Caco-2 (cell line): ENCODE results near the gene DDX24. TPM values are rescaled to one million over a fixed set of nuclear protein-coding genes. Genes with fewer than 3 reads are reported as not detected.

Source experiments
- BruUV-seq: library from RNA; stranded (reverse); fragments of 400-500 nt; replicated peaks from 2 replicates; lab custom pipeline; 2021; lab: Mats Ljungman, UMichigan
- CTCF ChIA-PET: fragments of 300-600 bp; sonication (Branson Sonifier 250); formaldehyde crosslinking; loops from one replicate; lab custom pipeline; 2022; ENCODE audit warnings: antibody characterized with exemption; lab: Charles Lee
- POLR2A ChIA-PET: fragments of 300-600 bp; sonication (Branson Sonifier 250); formaldehyde crosslinking; loops from one replicate; lab custom pipeline; 2022; ENCODE audit warnings: antibody characterized with exemption; lab: Charles Lee
- DNase-seq, 2 experiments: peaks; one replicate each; pipeline versions ENCODE4 v3.0.0 to v3.0.0-alpha.2; 2020 to 2022
- H3K27me3 ChIP-seq: replicated peaks from 2 replicates; pipeline ENCODE4 v1.6.0; 2011; ENCODE audit warnings: low read length; ENCODE audit not compliant: control insufficient read depth, insufficient read depth
- H3K36me3 ChIP-seq: 2 replicates; pipeline ENCODE4 v1.5.1; 2011; ENCODE audit warnings: low read length; ENCODE audit not compliant: control insufficient read depth, insufficient read depth
- H3K4me1 ChIP-seq: fragments of 250-450 bp; sonication (Bioruptor Pico); 2 replicates; pipeline ENCODE4 v1.5.1; 2020; ENCODE audit warnings: mild to moderate bottlenecking
- H3K4me3 ChIP-seq: 2 replicates; pipeline ENCODE4 v1.5.1; 2011; ENCODE audit warnings: low read depth, mild to moderate bottlenecking, control low read depth, low read length
- H3K9me3 ChIP-seq: fragments of 250-450 bp; sonication (Bioruptor Pico); 2 replicates; pipeline ENCODE4 v1.5.1; 2020; ENCODE audit warnings: mild to moderate bottlenecking, moderate library complexity
- H3K27ac Mint-ChIP-seq: one replicate; pipeline ENCODE4 v1.8.0; 2022; ENCODE audit warnings: mixed read lengths; ENCODE audit not compliant: unreplicated experiment
- H3K27me3 Mint-ChIP-seq: one replicate; pipeline ENCODE4 v1.8.0; 2022; ENCODE audit warnings: mixed read lengths; ENCODE audit not compliant: insufficient read depth, unreplicated experiment
- H3K36me3 Mint-ChIP-seq: one replicate; pipeline ENCODE4 v1.8.0; 2022; ENCODE audit warnings: mild to moderate bottlenecking, mixed read lengths; ENCODE audit not compliant: insufficient read depth, unreplicated experiment
- H3K4me1 Mint-ChIP-seq: one replicate; pipeline ENCODE4 v1.8.0; 2022; ENCODE audit warnings: low read depth, mixed read lengths; ENCODE audit not compliant: unreplicated experiment
- H3K4me3 Mint-ChIP-seq: one replicate; pipeline ENCODE4 v1.8.0; 2022; ENCODE audit warnings: mild to moderate bottlenecking, moderate library complexity, mixed read lengths; ENCODE audit not compliant: unreplicated experiment
- H3K9me3 Mint-ChIP-seq: one replicate; pipeline ENCODE4 v1.8.0; 2022; ENCODE audit warnings: mixed read lengths; ENCODE audit not compliant: unreplicated experiment
- CTCF ChIP-seq, 2 experiments: fragments of 200-600 bp in 1 of 2; IDR thresholded peaks; 1 replicate in 1 of 2; 2 replicates in 1 of 2; pipeline versions ENCODE4 v1.5.1 to v1.8.0; 2011 to 2022; ENCODE audit warnings: antibody characterized with exemption in 1 of 2, control low read depth in 1 of 2, inconsistent platforms in 1 of 2, low read depth in 1 of 2, low read length in 1 of 2, mild to moderate bottlenecking in 1 of 2, moderate library complexity in 1 of 2; ENCODE audit not compliant: insufficient read depth in 1 of 2, severe bottlenecking in 1 of 2, unreplicated experiment in 1 of 2
- intact Hi-C: fragments of 100-400 bp; cut with micrococcal nuclease; formaldehyde crosslinking; loops from one replicate; pipeline ENCODE4 v1.10.0; 2022; ENCODE audit not compliant: unreplicated experiment
- total RNA-seq: library from RNA; stranded (reverse); gene quantifications from 2 replicates; pipeline ENCODE4 v1.2.3, GENCODE V29; 2022

Gene DDX24
- total RNA-seq, 1 experiment from 2014 or later: 131 TPM

GRCh38 chr14:94103554-94104150 lies 22.6 kb upstream of the DDX24 start:
- Mint-ChIP-seq H3K9me3 (no peaks in the 10 kb centered on the region), H3K27ac (no peak overlapping the region), H3K4me1 (no peaks in the 10 kb centered on the region), H3K36me3 (peaks cover 4% of the 10 kb centered on the region), H3K27me3 (no peaks in the 10 kb centered on the region), H3K4me3 (no peak overlapping the region)
- Histone ChIP-seq H3K27me3 (no peaks in the 10 kb centered on the region), H3K4me3 (no peak overlapping the region), H3K4me1 (no peaks in the 10 kb centered on the region), H3K36me3 (no peaks in the 10 kb centered on the region), H3K9me3 (no peaks in the 10 kb centered on the region)
- BruUV-seq: no TSS peak
- intact Hi-C loops: no loop called here
- TF ChIP-seq CTCF (IDR thresholded peaks at IDR 0.05; ENCODE audit: insufficient read depth in 1 of 2, low read depth in 1 of 2, low read length in 1 of 2, severe bottlenecking in 1 of 2, unreplicated experiment in 1 of 2): no peak
- ChIA-PET POLR2A (no interaction called here), CTCF (no interaction called here)
- no peak for DNase-seq

DNA sequence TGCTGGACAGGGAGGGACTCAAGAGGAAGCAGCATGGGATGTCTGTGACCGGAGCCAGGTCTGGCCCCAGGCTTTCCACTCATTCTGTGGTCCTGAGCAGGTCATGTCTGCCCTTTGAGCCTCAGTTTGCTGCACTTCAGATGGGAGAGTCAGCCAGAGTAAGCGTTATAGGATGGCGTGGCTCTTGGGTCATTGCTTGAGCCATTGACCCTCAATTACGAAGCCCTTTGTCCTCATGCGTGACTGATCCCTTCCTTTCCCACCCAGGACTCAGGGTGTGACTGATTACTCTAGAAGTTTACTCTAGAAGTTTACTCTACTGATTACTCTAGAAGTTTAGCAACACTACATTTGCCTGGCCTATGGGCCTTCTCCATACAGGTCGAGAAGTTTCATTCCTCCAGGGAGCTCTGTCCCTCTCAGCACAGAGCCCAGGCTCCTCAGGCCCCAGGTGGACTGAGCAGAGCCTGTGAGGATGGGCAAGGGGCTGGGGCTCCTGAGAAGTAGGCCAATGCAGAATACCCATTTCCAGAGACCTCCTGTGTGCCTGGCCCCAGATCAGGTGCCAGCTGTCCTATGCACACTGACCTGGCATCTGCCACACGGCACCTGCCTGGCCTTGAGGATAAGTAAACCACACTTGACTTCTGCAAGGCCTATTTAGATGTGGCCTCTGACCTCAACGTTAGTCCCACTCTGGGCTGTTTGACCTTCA lies 21.9 kb upstream of the DDX24 start:
- Mint-ChIP-seq H3K27ac (no peak overlapping the region), H3K9me3 (no peaks in the 10 kb centered on the region), H3K27me3 (no peaks in the 10 kb centered on the region), H3K4me1 (no peaks in the 10 kb centered on the region), H3K36me3 (peaks cover 4% of the 10 kb centered on the region), H3K4me3 (no peak overlapping the region)
- Histone ChIP-seq H3K27me3 (no peaks in the 10 kb centered on the region), H3K36me3 (no peaks in the 10 kb centered on the region), H3K9me3 (no peaks in the 10 kb centered on the region), H3K4me3 (no peak overlapping the region), H3K4me1 (no peaks in the 10 kb centered on the region)
- CTCF ChIA-PET: no interaction called here
- intact Hi-C loops: no loop called here
- POLR2A ChIA-PET: no interaction called here
- no peak for DNase-seq
- no TSS peak for BruUV-seq
- TF ChIP-seq CTCF (IDR thresholded peaks at IDR 0.05; ENCODE audit: insufficient read depth in 1 of 2, low read depth in 1 of 2, low read length in 1 of 2, severe bottlenecking in 1 of 2, unreplicated experiment in 1 of 2): no peak

- no peak for TF ChIP-seq CTCF (IDR thresholded peaks at IDR 0.05; ENCODE audit: insufficient read depth in 1 of 2, low read depth in 1 of 2, low read length in 1 of 2, severe bottlenecking in 1 of 2, unreplicated experiment in 1 of 2)
- Mint-ChIP-seq H3K36me3 (peaks cover 4% of the 10 kb centered on the region), H3K9me3 (no peaks in the 10 kb centered on the region), H3K27me3 (no peaks in the 10 kb centered on the region), H3K27ac (no peak overlapping the region), H3K4me1 (no peaks in the 10 kb centered on the region), H3K4me3 (no peak overlapping the region)
- no peaks in the 10 kb centered on the region for H3K4me1 ChIP-seq
- intact Hi-C loops: no loop called here
- ChIA-PET CTCF (interaction anchor here (0.6 kb wide), 1 partner anchor 25 kb away, joined by 3 read pairs; no protein-coding TSS in a partner anchor), POLR2A (no interaction called here)
- BruUV-seq: no TSS peak
- no peaks in the 10 kb centered on the region for H3K27me3 ChIP-seq
- H3K9me3 ChIP-seq: no peaks in the 10 kb centered on the region
- DNase-seq: no peak
- no peaks in the 10 kb centered on the region for H3K36me3 ChIP-seq
- no peak overlapping the region for H3K4me3 ChIP-seq
Observed at GRCh38 chr14:94101748-94102147, 20.7 kb upstream of the DDX24 start.
